Ecto neural progenitor cell (in vitro differentiated cells): Measurements from ENCODE around the gene SLC45A2.

ENCODE experiments used
- DNase-seq: peaks from one replicate; pipeline ENCODE4 v3.0.0-alpha.2; 2018; ENCODE audit warnings: low spot score

SLC45A2 gene

GRCh38 chr5:34007201-34007620 lies 22.7 kb upstream of the SLC45A2 start:
- no peak for DNase-seq

GRCh38 chr5:34005681-34006080 lies 21.2 kb upstream of the SLC45A2 start:
- DNase-seq = no peak

GRCh38 chr5:34005211-34005610 lies 20.7 kb upstream of the SLC45A2 start:
- no peak for DNase-seq

GRCh38 chr5:34003941-34004340 lies 19.4 kb upstream of the SLC45A2 start:
- no peak for DNase-seq

- no peak for DNase-seq
Measured at GRCh38 chr5:34002629-34003328, 18.3 kb upstream of the SLC45A2 start.

GRCh38 chr5:34001241-34001841 lies 16.8 kb upstream of the SLC45A2 start:
- DNase-seq = peak; percentile 51

GRCh38 chr5:33999978-34000377 lies 15.5 kb upstream of the SLC45A2 start:
- DNase-seq = no peak

GRCh38 chr5:33997331-33997983 lies 13.0 kb upstream of the SLC45A2 start:
- DNase-seq = no peak

GRCh38 chr5:33995865-33996264 lies 11.4 kb upstream of the SLC45A2 start:
- DNase-seq = no peak

GRCh38 chr5:33994845-33995244 lies 10.4 kb upstream of the SLC45A2 start:
- no peak for DNase-seq

GRCh38 chr5:33992864-33993263 lies 8.4 kb upstream of the SLC45A2 start:
- DNase-seq = no peak

- DNase-seq = no peak
Measured at GRCh38 chr5:33985447-33985846, 954 bp upstream of the SLC45A2 start.

- DNase-seq = no peak
Measured at GRCh38 chr5:33984178-33984577, 315 bp downstream of the SLC45A2 start.

- DNase-seq = no peak
Measured at GRCh38 chr5:33981408-33982162, 2.9 kb downstream of the SLC45A2 start.

- DNase-seq = no peak
Measured at GRCh38 chr5:33980030-33980429, 4.5 kb downstream of the SLC45A2 start.

GRCh38 chr5:33978306-33978705 lies 6.2 kb downstream of the SLC45A2 start:
- no peak for DNase-seq

GRCh38 chr5:33976307-33976706 lies 8.2 kb downstream of the SLC45A2 start:
- DNase-seq = no peak

- no peak for DNase-seq
Measured at GRCh38 chr5:33975852-33976251, 8.6 kb downstream of the SLC45A2 start.

- DNase-seq = no peak
Measured at GRCh38 chr5:33973271-33973670, 11.2 kb downstream of the SLC45A2 start.

GRCh38 chr5:33969572-33970452 lies 14.7 kb downstream of the SLC45A2 start:
- peak; percentile 53 for DNase-seq

- DNase-seq = no peak
Measured at GRCh38 chr5:33968211-33969005, 16.1 kb downstream of the SLC45A2 start.
